ENCODE data around the gene MROH9.

Gene MROH9

GRCh38 chr1:171081763-171082201 is 146.4 kb downstream of the MROH9 start:
- no peak for TF ChIP-seq CTCF (IDR thresholded peaks at IDR 0.05)
- H3K4me3 Mint-ChIP-seq, result no peak overlapping the region
- no peak overlapping the region for H3K27ac Mint-ChIP-seq
- peaks cover 4% of the 10 kb centered on the region for H3K9me3 Mint-ChIP-seq
- H3K27me3 Mint-ChIP-seq (ENCODE audit: low read depth, poor library complexity), result peaks cover 3% of the 10 kb centered on the region
- no peaks in the 10 kb centered on the region for H3K36me3 Mint-ChIP-seq (ENCODE audit: low read depth)
- no peak for DNase-seq
- no peaks in the 10 kb centered on the region for H3K4me1 Mint-ChIP-seq

- Mint-ChIP-seq H3K4me3 (no peak overlapping the region), H3K9me3 (peaks cover 7% of the 10 kb centered on the region), H3K27ac (no peak overlapping the region), H3K36me3 (ENCODE audit: low read depth) (no peaks in the 10 kb centered on the region), H3K27me3 (ENCODE audit: low read depth, poor library complexity) (peaks cover 5% of the 10 kb centered on the region), H3K4me1 (no peaks in the 10 kb centered on the region)
- DNase-seq, result no peak
- TF ChIP-seq CTCF (IDR thresholded peaks at IDR 0.05), result no peak
Measured at GRCh38 chr1:171082606-171083005, 147.3 kb downstream of the MROH9 start.

GRCh38 chr1:171083222-171083621 is 147.9 kb downstream of the MROH9 start:
- peaks cover 7% of the 10 kb centered on the region for H3K9me3 Mint-ChIP-seq
- TF ChIP-seq CTCF (IDR thresholded peaks at IDR 0.05), result no peak
- no peak overlapping the region for H3K27ac Mint-ChIP-seq
- DNase-seq, result no peak
- no peak overlapping the region for H3K4me3 Mint-ChIP-seq
- H3K4me1 Mint-ChIP-seq, result no peaks in the 10 kb centered on the region
- no peaks in the 10 kb centered on the region for H3K36me3 Mint-ChIP-seq (ENCODE audit: low read depth)
- peaks cover 9% of the 10 kb centered on the region for H3K27me3 Mint-ChIP-seq (ENCODE audit: low read depth, poor library complexity)

GRCh38 chr1:171084091-171084490 is 148.8 kb downstream of the MROH9 start:
- no peaks in the 10 kb centered on the region for H3K36me3 Mint-ChIP-seq (ENCODE audit: low read depth)
- no peaks in the 10 kb centered on the region for H3K4me1 Mint-ChIP-seq
- no peak overlapping the region for H3K27ac Mint-ChIP-seq

GRCh38 chr1:171084870-171085269 is 149.5 kb downstream of the MROH9 start:
- H3K9me3 Mint-ChIP-seq, result peaks cover 4% of the 10 kb centered on the region
- no peak for TF ChIP-seq CTCF (IDR thresholded peaks at IDR 0.05)
- peaks cover 9% of the 10 kb centered on the region for H3K27me3 Mint-ChIP-seq (ENCODE audit: low read depth, poor library complexity)
- DNase-seq, result no peak
- H3K4me1 Mint-ChIP-seq, result no peaks in the 10 kb centered on the region
- no peaks in the 10 kb centered on the region for H3K36me3 Mint-ChIP-seq (ENCODE audit: low read depth)
- no peak overlapping the region for H3K27ac Mint-ChIP-seq
- no peak overlapping the region for H3K4me3 Mint-ChIP-seq

More at GRCh38 chr1:171084091-171084490, 148.8 kb downstream of the MROH9 start:
- no peak overlapping the region for H3K4me3 Mint-ChIP-seq
- H3K9me3 Mint-ChIP-seq, result peaks cover 7% of the 10 kb centered on the region
- no peak for TF ChIP-seq CTCF (IDR thresholded peaks at IDR 0.05)
- no peak for DNase-seq
- H3K27me3 Mint-ChIP-seq (ENCODE audit: low read depth, poor library complexity), result peaks cover 9% of the 10 kb centered on the region

- Mint-ChIP-seq H3K4me3 (no peak overlapping the region), H3K9me3 (peaks cover 4% of the 10 kb centered on the region), H3K27me3 (ENCODE audit: low read depth, poor library complexity) (peaks cover 9% of the 10 kb centered on the region), H3K27ac (no peak overlapping the region), H3K4me1 (no peaks in the 10 kb centered on the region), H3K36me3 (ENCODE audit: low read depth) (no peaks in the 10 kb centered on the region)
- TF ChIP-seq CTCF (IDR thresholded peaks at IDR 0.05), result no peak
- DNase-seq, result no peak
Measured at GRCh38 chr1:171087896-171088295, 152.6 kb downstream of the MROH9 start.
